ENCODE data around the gene CAPN1.

DNA sequence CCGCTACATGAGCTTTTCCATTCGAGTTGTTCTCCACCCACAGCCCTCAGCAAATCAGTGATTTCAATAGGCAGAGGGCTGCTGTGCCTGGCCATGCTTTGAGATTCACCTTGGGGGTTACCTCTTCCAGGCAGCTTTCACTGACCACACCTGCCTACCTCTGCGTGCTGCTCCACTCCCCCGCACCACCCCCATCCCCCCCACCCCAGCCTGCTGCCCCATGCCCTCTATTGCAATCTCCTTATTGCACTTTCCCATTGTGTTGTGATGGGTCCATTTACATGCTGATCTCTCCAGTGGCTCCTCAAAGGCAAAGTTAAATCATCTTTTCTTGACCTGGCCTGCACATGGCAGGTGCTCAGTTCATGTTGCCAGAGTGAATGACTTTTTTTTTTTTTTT, 62.1 kb downstream of the CAPN1 start:
- TF ChIP-seq, protein P1, sequence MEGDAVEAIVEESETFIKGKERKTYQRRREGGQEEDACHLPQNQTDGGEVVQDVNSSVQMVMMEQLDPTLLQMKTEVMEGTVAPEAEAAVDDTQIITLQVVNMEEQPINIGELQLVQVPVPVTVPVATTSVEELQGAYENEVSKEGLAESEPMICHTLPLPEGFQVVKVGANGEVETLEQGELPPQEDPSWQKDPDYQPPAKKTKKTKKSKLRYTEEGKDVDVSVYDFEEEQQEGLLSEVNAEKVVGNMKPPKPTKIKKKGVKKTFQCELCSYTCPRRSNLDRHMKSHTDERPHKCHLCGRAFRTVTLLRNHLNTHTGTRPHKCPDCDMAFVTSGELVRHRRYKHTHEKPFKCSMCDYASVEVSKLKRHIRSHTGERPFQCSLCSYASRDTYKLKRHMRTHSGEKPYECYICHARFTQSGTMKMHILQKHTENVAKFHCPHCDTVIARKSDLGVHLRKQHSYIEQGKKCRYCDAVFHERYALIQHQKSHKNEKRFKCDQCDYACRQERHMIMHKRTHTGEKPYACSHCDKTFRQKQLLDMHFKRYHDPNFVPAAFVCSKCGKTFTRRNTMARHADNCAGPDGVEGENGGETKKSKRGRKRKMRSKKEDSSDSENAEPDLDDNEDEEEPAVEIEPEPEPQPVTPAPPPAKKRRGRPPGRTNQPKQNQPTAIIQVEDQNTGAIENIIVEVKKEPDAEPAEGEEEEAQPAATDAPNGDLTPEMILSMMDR (IDR thresholded peaks at IDR 0.05; ENCODE audit: insufficient read depth, low read depth, low read length) = no peak
- TF ChIP-seq EZH2 (IDR thresholded peaks at IDR 0.05; ENCODE audit: insufficient read depth, low read length) = no peak
